Measurements from ENCODE around the gene PCDHA8. TPM values are rescaled to one million over a fixed set of nuclear protein-coding genes. Genes with fewer than 3 reads are reported as not detected.
A peak's percentile ranks its signal among the peaks of the same experiment; 100 is the strongest.

Gene PCDHA8
- total RNA-seq, 1 donor from 2014 or later: 0.38 TPM

DNA sequence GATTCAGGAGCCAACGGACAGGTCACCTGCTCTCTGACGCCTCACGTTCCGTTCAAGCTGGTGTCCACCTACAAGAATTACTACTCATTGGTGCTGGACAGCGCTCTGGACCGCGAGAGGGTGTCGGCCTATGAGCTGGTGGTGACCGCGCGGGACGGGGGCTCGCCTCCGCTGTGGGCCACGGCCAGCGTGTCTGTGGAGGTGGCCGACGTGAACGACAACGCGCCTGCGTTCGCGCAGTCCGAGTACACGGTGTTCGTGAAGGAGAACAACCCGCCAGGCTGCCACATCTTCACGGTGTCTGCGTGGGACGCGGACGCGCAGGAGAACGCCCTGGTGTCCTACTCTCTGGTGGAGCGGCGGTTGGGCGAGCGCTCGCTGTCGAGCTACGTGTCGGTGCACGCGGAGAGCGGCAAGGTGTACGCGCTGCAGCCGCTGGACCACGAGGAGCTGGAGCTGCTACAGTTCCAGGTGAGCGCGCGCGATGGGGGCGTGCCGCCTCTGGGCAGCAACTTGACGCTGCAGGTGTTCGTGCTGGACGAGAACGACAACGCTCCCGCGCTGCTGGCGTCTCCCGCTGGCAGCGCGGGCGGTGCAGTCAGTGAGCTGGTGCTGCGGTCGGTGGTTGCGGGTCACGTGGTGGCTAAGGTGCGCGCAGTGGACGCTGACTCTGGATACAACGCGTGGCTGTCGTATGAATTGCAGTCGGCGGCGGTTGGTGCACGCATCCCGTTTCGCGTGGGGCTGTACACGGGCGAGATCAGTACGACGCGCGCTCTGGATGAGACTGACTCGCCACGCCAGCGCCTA is 16.4 kb downstream of the PCDHA8 start:
- intact Hi-C loops (cut with DNase I): no loop called here
- Histone ChIP-seq H3K9me3 (peaks cover 3% of the 10 kb centered on the region), H3K27ac (no peak overlapping the region), H3K36me3 (no peaks in the 10 kb centered on the region), H3K4me1 (no peaks in the 10 kb centered on the region), H3K4me3 (no peak overlapping the region), H3K27me3 (ENCODE audit: low read depth) (no peaks in the 10 kb centered on the region)
- peak in 1 of 2 donors; percentile 51 for ATAC-seq
- DNase-seq: no peak
- TF ChIP-seq, protein P1, sequence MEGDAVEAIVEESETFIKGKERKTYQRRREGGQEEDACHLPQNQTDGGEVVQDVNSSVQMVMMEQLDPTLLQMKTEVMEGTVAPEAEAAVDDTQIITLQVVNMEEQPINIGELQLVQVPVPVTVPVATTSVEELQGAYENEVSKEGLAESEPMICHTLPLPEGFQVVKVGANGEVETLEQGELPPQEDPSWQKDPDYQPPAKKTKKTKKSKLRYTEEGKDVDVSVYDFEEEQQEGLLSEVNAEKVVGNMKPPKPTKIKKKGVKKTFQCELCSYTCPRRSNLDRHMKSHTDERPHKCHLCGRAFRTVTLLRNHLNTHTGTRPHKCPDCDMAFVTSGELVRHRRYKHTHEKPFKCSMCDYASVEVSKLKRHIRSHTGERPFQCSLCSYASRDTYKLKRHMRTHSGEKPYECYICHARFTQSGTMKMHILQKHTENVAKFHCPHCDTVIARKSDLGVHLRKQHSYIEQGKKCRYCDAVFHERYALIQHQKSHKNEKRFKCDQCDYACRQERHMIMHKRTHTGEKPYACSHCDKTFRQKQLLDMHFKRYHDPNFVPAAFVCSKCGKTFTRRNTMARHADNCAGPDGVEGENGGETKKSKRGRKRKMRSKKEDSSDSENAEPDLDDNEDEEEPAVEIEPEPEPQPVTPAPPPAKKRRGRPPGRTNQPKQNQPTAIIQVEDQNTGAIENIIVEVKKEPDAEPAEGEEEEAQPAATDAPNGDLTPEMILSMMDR (IDR thresholded peaks at IDR 0.05): no peak

DNA sequence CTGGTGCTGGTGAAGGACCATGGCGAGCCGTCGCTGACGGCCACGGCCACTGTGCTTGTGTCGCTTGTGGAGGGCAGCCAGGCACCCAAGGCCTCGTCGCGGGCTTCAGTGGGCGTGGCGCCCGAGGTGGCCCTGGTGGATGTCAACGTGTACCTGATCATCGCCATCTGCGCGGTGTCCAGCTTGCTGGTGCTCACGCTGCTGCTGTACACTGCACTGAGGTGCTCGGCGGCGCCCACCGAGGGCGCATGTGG is 16.9 kb downstream of the PCDHA8 start:
- Histone ChIP-seq H3K27ac (no peak overlapping the region), H3K9me3 (peaks cover 7% of the 10 kb centered on the region), H3K4me3 (no peak overlapping the region), H3K36me3 (no peaks in the 10 kb centered on the region), H3K4me1 (no peaks in the 10 kb centered on the region), H3K27me3 (ENCODE audit: low read depth) (no peaks in the 10 kb centered on the region)
- TF ChIP-seq, protein P1 (IDR thresholded peaks at IDR 0.05): no peak
- intact Hi-C loops (cut with DNase I): no loop called here
- no peak for ATAC-seq
- no peak for DNase-seq

DNA sequence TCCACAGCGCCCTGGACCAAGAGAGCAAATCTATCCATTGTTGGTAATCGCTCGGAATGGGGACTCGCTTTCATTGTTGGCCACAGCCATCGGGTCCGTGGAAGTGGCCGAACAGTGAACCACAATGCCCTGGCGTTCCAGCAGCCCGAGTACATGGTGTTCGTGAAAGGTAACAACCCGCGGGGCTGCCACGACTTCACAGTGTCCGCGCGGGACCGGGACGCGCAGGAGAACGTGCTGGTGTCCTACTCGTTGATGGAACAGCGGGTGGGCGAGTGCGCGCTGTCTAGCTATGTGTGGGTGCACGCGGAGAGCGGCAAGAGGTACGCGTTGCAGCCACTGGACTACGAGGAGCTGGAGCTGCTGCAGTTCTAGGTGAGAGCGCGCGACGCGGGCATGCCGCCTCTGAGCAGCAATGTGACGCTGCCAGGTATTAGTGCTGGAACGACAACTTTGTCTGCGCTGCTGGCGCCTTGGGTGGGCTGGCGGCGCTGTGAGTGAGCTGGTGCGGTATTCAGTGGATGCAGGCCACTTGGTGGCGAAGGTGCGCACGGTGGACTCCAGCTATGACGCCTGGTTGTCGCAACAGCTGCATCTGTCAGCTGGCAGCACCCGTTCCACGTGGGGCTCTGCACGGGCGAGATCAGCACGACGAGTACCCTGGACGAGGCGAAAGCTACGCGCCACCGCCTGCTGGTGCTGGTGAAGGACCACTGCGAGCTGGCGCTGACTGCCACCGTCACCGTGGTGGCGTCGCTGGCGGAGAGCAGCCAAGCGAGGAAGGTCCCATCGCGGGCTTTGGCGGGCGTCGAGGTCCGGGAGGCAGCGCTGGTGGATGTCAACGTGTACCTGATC is 21.7 kb downstream of the PCDHA8 start:
- Histone ChIP-seq H3K4me3 (no peak overlapping the region), H3K27me3 (ENCODE audit: low read depth) (no peaks in the 10 kb centered on the region), H3K36me3 (no peaks in the 10 kb centered on the region), H3K27ac (no peak overlapping the region), H3K9me3 (peaks cover 11% of the 10 kb centered on the region), H3K4me1 (no peaks in the 10 kb centered on the region)
- TF ChIP-seq, protein P1 (IDR thresholded peaks at IDR 0.05): no peak
- no peak for ATAC-seq
- intact Hi-C loops (cut with DNase I): no loop called here
- no peak for DNase-seq

DNA sequence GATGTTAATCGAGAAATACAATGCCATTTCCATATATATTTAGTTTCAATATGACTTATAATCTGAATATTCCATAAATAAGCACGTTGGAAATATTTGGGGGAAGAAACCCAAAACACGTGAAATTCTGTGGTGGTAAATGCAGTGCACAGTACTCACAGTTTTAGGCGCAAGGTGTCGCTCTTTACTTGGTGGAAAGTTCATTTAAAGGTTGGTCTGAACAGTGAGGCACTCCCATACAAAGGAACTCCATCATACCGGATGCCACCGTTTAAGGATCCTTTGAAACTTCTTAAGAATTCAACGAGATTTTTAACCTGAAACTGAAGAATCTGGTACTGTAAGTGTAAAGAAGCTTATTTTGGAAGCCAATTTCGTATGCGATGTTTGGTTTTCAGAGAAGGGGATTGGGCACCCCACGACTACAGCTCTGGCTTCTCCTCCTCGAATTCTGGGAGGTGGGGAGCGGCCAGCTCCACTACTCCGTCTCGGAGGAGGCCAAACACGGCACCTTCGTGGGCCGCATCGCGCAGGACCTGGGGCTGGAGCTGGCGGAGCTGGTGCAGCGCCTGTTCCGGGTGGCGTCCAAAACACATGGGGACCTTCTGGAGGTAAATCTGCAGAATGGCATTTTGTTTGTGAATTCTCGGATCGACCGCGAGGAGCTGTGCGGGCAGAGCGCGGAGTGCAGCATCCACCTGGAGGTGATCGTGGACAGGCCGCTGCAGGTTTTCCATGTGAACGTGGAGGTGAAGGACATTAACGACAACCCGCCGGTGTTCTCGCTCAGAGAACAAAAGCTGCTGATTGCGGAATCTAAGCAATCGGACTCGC is 28.0 kb downstream of the PCDHA8 start, which contains the start of gene PCDHA11:
Gene PCDHA11, plus strand, starts transcription at position 237 of the 834 bp plus-strand sequence. Its CDS starts 147 bp downstream, at position 384.
- ATAC-seq: peak; percentile 67 to 76
- Histone ChIP-seq H3K27me3 (ENCODE audit: low read depth) (no peaks in the 10 kb centered on the region), H3K9me3 (peaks cover 20% of the 10 kb centered on the region), H3K4me3 (peak within 1 kb of the TSS; percentile 30), H3K4me1 (no peaks in the 10 kb centered on the region), H3K27ac (no peak within 1 kb of the TSS), H3K36me3 (no peaks in the 10 kb centered on the region)
- intact Hi-C loops (cut with DNase I): no loop called here
- TF ChIP-seq, protein P1 (IDR thresholded peaks at IDR 0.05): peak; percentile 20
- no peak for DNase-seq

DNA sequence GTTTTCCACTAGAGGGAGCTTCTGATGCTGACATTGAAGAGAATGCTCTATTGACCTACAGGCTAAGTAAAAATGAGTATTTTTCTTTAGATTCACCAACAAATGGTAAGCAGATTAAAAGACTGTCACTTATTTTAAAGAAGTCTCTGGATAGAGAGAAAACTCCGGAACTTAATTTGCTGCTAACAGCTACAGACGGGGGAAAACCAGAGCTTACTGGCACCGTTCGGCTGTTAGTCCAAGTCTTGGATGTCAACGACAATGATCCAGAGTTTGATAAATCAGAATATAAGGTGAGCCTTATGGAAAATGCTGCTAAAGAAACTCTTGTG is 28.5 kb downstream of the PCDHA8 start:
- peak in 1 of 2 donors; percentile 58 for ATAC-seq
- TF ChIP-seq, protein P1 (IDR thresholded peaks at IDR 0.05): no peak
- no peak for DNase-seq
- intact Hi-C loops (cut with DNase I): no loop called here
- no peak overlapping the region for H3K4me3 ChIP-seq
- no peaks in the 10 kb centered on the region for H3K4me1 ChIP-seq
- no peak overlapping the region for H3K27ac ChIP-seq
- no peaks in the 10 kb centered on the region for H3K36me3 ChIP-seq
- no peaks in the 10 kb centered on the region for H3K27me3 ChIP-seq (ENCODE audit: low read depth)
- peaks cover 20% of the 10 kb centered on the region for H3K9me3 ChIP-seq
